Tibial nerve (tissue), 4 donors: ENCODE measurements around the gene RPS24.

Experiments
- EP300 ChIP-seq, 2 donors: sonication (generic); formaldehyde crosslinking; IDR thresholded peaks; one replicate each; pipeline ENCODE4 v1.6.1; 2017; ENCODE audit warnings: antibody characterized with exemption in 2 of 2, mild to moderate bottlenecking in 1 of 2
- POLR2A ChIP-seq, 2 donors: fragments of 450-650 bp; IDR thresholded peaks; one replicate each; pipeline ENCODE4 v1.6.1; 2017; ENCODE audit warnings: antibody characterized with exemption in 2 of 2, mild to moderate bottlenecking in 2 of 2, moderate library complexity in 2 of 2
- TF ChIP-seq, protein P1 (sequence below), 5 experiments: fragments of 200-600 bp in 3 of 5; fragments of 450-650 bp in 2 of 5; sonication (generic) in 3 of 5; IDR thresholded peaks; one replicate each; pipeline ENCODE4 v1.5.1; 2016 to 2019; ENCODE audit warnings: antibody characterized with exemption in 5 of 5, mild to moderate bottlenecking in 3 of 5, moderate library complexity in 2 of 5

DNA sequence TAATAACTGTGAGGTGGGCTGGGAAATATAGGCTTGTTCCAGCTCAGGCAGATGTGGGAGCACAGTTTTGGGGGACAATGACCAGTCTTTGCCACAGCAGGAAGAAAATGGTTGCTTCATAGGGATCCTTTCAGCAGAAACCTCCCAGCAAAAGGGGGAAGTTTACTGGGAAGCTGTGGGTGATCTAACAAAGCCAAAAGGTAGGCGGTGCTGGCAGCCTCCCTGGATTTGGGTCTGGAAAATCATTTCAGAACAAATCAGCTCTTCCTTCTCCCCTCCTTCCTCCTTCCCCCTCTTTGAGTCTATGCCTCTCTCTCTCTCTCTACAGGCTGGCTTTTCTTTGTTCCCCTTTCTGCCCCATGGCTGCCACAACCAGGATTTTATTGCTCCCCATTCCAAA lies 16.2 kb downstream of the RPS24 start:
- TF ChIP-seq, protein P1, sequence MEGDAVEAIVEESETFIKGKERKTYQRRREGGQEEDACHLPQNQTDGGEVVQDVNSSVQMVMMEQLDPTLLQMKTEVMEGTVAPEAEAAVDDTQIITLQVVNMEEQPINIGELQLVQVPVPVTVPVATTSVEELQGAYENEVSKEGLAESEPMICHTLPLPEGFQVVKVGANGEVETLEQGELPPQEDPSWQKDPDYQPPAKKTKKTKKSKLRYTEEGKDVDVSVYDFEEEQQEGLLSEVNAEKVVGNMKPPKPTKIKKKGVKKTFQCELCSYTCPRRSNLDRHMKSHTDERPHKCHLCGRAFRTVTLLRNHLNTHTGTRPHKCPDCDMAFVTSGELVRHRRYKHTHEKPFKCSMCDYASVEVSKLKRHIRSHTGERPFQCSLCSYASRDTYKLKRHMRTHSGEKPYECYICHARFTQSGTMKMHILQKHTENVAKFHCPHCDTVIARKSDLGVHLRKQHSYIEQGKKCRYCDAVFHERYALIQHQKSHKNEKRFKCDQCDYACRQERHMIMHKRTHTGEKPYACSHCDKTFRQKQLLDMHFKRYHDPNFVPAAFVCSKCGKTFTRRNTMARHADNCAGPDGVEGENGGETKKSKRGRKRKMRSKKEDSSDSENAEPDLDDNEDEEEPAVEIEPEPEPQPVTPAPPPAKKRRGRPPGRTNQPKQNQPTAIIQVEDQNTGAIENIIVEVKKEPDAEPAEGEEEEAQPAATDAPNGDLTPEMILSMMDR (IDR thresholded peaks at IDR 0.05) = no peak
- TF ChIP-seq EP300 (IDR thresholded peaks at IDR 0.05) (no peak), POLR2A (IDR thresholded peaks at IDR 0.05) (no peak)
